GM19468 (cell line): Measurements from ENCODE around the gene GPC5.
"Not testable (repeated sequence)": the region's sequence is repeated elsewhere in the genome, so short reads cannot be mapped to it uniquely, and the experiment has no call there.

ENCODE experiments used
- ATAC-seq: cut with Tn5 transposase; IDR thresholded peaks from one replicate; pipeline ENCODE4 v1.9.1; 2021; ENCODE audit warnings: mild to moderate bottlenecking, moderate library complexity, moderate number of reproducible peaks; ENCODE audit not compliant: unreplicated experiment; ENCODE audit errors: extremely low read depth

The GPC5 gene

GRCh38 chr13:91745967-91746366, 347.5 kb downstream of the GPC5 start:
- ATAC-seq, result no peak

DNA sequence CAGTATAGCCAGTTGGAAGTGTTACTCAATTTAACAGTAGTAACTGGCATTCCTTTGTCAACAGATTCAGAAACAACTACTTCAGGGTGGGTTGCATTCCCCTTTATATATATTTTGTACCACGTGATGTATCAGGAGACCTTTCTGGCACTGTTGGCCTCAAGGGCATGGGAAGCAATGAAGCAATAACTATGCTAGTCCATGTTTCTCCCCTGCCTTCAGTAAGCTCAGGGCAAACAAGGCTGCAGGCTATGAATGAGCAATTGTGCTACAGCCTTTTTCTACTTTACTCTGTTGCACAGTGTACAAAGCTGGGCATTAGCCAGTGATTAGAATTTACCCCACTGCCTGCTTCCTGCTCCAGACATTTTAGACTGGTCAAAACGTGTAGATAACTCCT, 348.8 kb downstream of the GPC5 start:
- ATAC-seq, result no peak

DNA sequence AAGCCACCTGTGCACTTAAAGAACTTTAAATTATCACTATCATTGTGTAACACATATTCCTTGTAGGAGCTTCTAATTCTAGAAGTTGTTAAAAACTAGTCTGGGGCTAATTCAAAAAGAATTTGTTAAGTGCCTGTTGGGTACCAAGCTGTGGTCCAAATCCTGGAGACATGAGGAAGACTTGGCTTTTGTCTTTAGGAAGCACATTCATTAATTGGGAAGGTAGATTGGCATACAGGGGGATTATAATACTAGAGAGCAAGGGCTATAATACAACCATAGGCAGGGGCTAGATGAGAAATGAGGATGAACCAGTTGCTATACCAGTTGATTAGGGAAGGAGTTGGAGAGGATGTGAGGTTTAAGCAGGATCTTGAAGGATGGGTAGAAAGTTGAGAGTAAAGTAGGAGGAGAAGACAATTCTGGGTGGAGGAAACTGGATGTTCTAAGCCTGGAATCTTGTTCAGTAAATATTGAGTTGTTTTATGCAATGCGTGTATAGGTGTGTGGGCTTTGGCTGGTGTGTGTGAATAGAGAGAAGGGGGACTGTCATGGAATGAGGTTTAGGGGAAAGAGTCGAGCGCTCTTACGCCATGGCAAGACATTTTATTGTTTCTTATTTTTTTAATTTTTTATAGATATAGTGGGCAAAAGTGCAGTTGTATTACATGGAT, 350.1 kb downstream of the GPC5 start:
- no peak for ATAC-seq

GRCh38 chr13:91758724-91759123, 360.3 kb downstream of the GPC5 start:
- ATAC-seq, result no peak

DNA sequence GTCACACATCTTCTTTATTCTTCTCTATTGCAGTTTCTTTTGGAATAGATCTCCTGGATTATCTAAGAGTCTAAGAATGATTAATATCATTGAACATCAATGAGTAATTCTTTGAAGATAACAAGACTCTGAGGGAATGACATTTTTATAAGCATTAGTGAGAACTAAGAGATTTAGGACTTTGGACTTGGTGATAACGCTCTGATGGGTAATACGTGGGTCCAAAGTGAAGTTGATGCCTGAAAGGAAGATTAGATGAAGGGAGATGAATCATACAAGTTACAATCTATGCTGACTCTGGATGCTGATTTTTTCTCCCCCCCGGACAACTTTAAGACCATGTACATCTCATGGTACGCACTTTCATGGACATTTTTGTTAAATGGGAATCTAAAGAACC, 364.5 kb downstream of the GPC5 start:
- ATAC-seq, result no peak

GRCh38 chr13:91764527-91764926, 366.1 kb downstream of the GPC5 start:
- peak; percentile 35 for ATAC-seq

- no peak for ATAC-seq
These were observed 369.2 kb downstream of the GPC5 start for GRCh38 chr13:91767651-91768050.

- no peak for ATAC-seq
These were observed 370.3 kb downstream of the GPC5 start for GRCh38 chr13:91768746-91769145.

DNA sequence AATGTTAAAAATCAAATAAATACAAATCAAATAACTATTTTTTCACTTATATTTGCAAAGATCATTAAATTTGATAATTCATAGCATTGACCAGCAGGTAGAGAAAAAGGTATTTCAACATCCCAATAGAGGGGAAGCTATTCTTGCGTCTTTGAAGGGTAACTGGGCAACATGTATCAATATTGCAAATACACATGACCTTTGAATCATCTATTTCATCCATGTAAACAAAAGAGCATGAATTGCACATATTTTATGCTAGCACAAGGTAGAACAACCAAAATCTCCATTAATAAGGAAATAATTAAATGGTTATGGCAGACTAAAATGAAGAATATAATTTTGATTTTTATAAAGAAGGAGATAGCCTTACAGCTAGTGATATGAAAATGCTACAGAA, 372.8 kb downstream of the GPC5 start:
- no peak for ATAC-seq

DNA sequence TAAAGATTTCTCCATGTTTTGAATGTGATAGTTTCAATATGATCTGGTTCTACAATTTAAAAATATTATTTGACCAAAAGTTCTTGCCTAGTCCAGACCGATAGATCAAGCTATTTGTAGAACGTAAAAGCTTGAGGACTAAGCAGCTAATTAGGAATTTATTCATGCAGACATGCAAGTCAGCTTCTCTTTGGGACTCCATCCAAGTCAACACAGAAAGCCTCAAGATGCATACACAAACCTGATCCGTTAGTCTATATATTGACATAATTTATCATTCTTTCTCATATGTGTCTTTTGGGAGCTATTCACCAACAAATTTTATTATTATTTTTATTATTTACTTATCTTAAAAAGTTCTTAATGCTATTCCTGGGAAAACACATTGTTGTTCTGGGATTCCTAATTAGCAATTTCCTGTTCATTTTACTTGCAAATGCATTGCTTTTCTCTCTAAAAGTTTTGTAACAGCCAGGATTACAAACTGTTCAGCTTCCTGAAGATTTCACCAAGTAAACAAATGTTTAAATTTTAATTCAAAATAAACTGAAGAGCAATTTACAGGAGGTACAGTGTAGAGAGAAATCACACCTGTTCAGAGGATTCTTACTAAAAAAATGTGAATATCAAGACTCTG, 375.3 kb downstream of the GPC5 start:
- ATAC-seq, result no peak

GRCh38 chr13:91774397-91774796, 376.0 kb downstream of the GPC5 start:
- no peak for ATAC-seq

GRCh38 chr13:91776611-91777193, 378.3 kb downstream of the GPC5 start:
- no peak for ATAC-seq

DNA sequence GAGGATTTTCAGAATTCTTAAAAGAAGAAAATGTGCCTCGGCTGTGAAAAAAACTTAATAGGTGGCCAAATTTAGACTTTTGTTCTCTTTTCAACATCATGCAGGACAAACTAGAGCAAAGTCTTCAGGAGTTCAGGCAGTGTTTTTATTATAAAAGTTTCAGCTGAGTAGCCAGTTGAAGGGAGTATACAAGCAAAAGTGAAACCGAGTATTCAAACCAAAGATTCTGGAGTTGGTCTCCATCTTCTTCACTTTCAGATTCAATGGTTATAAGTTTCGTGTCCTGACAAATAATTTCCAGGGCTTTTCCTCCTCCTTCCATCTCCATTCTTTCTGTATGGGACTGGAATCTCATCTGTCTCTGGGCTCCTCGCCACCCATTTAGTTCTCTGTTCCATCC, 379.7 kb downstream of the GPC5 start:
- ATAC-seq, result no peak

GRCh38 chr13:91781982-91782691, 383.7 kb downstream of the GPC5 start:
- ATAC-seq, result not testable (repeated sequence)

GRCh38 chr13:91785431-91786119, 387.2 kb downstream of the GPC5 start:
- ATAC-seq, result no peak

DNA sequence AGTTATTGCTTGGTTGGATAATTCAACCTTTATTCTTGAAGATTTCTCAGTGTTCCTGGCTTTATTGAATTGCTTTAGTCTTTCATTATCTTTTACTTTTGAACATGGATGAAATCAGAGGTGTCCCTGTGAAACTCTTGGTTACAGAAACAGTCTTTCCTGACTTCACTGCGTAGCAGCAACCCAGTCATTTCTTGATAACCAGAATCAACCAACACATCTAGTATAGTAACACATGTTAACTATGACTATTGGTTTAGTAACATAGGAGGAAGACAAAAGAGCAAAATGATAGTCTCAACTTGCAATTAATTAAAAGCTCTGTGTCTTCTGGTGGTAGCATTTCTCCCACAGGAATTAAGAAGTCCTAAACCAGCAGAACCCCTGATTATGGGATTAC, 393.6 kb downstream of the GPC5 start:
- ATAC-seq, result no peak

GRCh38 chr13:91797567-91797966, 399.1 kb downstream of the GPC5 start:
- ATAC-seq, result no peak

DNA sequence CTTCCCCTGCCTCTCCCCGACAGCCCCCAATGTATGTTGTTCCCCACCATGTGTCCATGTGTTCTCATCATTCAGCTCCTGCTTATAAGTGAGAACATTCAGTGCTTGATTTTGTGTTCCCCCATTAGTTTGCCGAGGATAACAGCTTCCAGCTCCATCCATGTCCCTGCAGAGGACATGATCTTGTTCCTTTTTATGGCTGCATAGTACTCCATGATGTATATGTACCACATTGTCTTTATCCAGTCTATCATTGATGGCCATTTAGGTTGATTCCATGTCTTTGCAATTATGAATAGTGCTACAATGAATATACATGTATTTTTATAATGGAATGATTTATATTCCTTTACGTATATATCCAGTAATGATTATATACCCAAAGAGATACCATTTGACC, 399.9 kb downstream of the GPC5 start:
- ATAC-seq, result not testable (repeated sequence)

GRCh38 chr13:91801772-91802171, 403.4 kb downstream of the GPC5 start:
- not testable (repeated sequence) for ATAC-seq

GRCh38 chr13:91802957-91803356, 404.5 kb downstream of the GPC5 start:
- ATAC-seq, result no peak

DNA sequence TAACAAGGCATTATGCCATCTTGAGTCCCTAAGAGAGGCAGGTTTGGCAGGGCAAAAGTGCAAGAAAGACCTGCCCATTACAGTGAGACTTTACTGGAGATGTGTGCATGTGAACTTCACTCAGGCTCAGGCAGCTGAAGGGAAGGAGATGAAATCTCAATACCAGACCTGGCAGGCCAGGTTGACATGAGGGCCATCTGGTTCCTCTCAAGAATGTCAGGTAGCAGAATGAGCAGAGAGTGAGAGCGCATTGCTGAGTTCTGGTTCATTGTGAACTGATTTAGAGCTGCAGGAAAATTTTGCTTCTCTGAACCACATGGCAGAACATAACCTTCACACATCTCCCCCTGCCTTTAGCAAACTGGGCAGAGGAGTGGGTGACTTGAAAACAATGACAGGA, 406.3 kb downstream of the GPC5 start:
- no peak for ATAC-seq
